ENCODE results near the gene CACNA1A.

Gene CACNA1A

GRCh38 chr19:13356686-13357280 lies 149.5 kb downstream of the CACNA1A start:
- DNase-seq: no peak

GRCh38 chr19:13356185-13356584 lies 150.1 kb downstream of the CACNA1A start:
- DNase-seq: no peak

- no peak for DNase-seq
Measured at GRCh38 chr19:13355356-13355755, 150.9 kb downstream of the CACNA1A start.

- no peak for DNase-seq
Measured at GRCh38 chr19:13353625-13354024, 152.7 kb downstream of the CACNA1A start.

- DNase-seq: no peak
Measured at GRCh38 chr19:13350759-13351158, 155.5 kb downstream of the CACNA1A start.

GRCh38 chr19:13350072-13350471 lies 156.2 kb downstream of the CACNA1A start:
- DNase-seq: no peak

GRCh38 chr19:13347367-13347766 lies 158.9 kb downstream of the CACNA1A start:
- DNase-seq: no peak

- no peak for DNase-seq
Measured at GRCh38 chr19:13343514-13343913, 162.8 kb downstream of the CACNA1A start.

- DNase-seq: no peak
Measured at GRCh38 chr19:13342672-13343071, 163.6 kb downstream of the CACNA1A start.

GRCh38 chr19:13339869-13340268 lies 166.4 kb downstream of the CACNA1A start:
- no peak for DNase-seq

GRCh38 chr19:13337181-13337580 lies 169.1 kb downstream of the CACNA1A start:
- no peak for DNase-seq

- DNase-seq: no peak
Measured at GRCh38 chr19:13334801-13335481, 171.3 kb downstream of the CACNA1A start.

- no peak for DNase-seq
Measured at GRCh38 chr19:13330285-13330684, 176.0 kb downstream of the CACNA1A start.

- DNase-seq: no peak
Measured at GRCh38 chr19:13329766-13330165, 176.5 kb downstream of the CACNA1A start.

- DNase-seq: no peak
Measured at GRCh38 chr19:13328241-13328640, 178.0 kb downstream of the CACNA1A start.

GRCh38 chr19:13319526-13319925 lies 186.8 kb downstream of the CACNA1A start:
- DNase-seq: no peak

GRCh38 chr19:13318190-13318589 lies 188.1 kb downstream of the CACNA1A start:
- DNase-seq: no peak

- DNase-seq: no peak
Measured at GRCh38 chr19:13315495-13315894, 190.8 kb downstream of the CACNA1A start.

- no peak for DNase-seq
Measured at GRCh38 chr19:13314761-13315160, 191.5 kb downstream of the CACNA1A start.

GRCh38 chr19:13313875-13314274 lies 192.4 kb downstream of the CACNA1A start:
- DNase-seq: no peak

- DNase-seq: no peak
Measured at GRCh38 chr19:13309864-13310263, 196.4 kb downstream of the CACNA1A start.

- DNase-seq: no peak
Measured at GRCh38 chr19:13303381-13304129, 202.7 kb downstream of the CACNA1A start.

- DNase-seq: no peak
Measured at GRCh38 chr19:13302526-13303270, 203.6 kb downstream of the CACNA1A start.

Data from activated CD4-positive, alpha-beta T cell treated with anti-CD3 and anti-CD28 coated beads, Interleukin-2, amount 50 U/mL, for 48 hours (primary cell).